Mesenchymal stem cell (in vitro differentiated cells and primary cell): ENCODE results near the gene IL12B.
"Not testable (repeated sequence)": the region's sequence is repeated elsewhere in the genome, so short reads cannot be mapped to it uniquely, and the experiment has no call there.

Source experiments
- DNase-seq: peaks from one replicate; pipeline ENCODE4 v3.0.0-alpha.2; 2013
- H2AFZ ChIP-seq: one replicate; pipeline ENCODE4 v1.6.1; 2013; ENCODE audit warnings: low read depth, mild to moderate bottlenecking, control low read depth, inconsistent platforms, low read length, moderate library complexity
- H2AK5ac ChIP-seq: 2 replicates; pipeline ENCODE4 v1.6.1; 2013; ENCODE audit warnings: low read length, moderate library complexity, mild to moderate bottlenecking, inconsistent platforms; ENCODE audit not compliant: severe bottlenecking
- H2BK120ac ChIP-seq: one replicate; pipeline ENCODE4 v1.6.1; 2013; ENCODE audit warnings: low read depth, mild to moderate bottlenecking, inconsistent platforms, low read length, moderate library complexity
- H2BK12ac ChIP-seq, 2 experiments: one replicate each; pipeline ENCODE4 v1.6.1; 2013; ENCODE audit warnings: inconsistent platforms in 2 of 2, low read length in 2 of 2, mild to moderate bottlenecking in 2 of 2, moderate library complexity in 2 of 2, control low read depth in 1 of 2
- H2BK15ac ChIP-seq: one replicate; pipeline ENCODE4 v1.6.1; 2013; ENCODE audit warnings: mild to moderate bottlenecking, low read depth, inconsistent platforms; ENCODE audit not compliant: poor library complexity, severe bottlenecking
- H2BK5ac ChIP-seq: 2 replicates; pipeline ENCODE4 v1.6.1; 2013; ENCODE audit warnings: low read depth, mild to moderate bottlenecking, low read length, control low read depth, inconsistent platforms; ENCODE audit not compliant: poor library complexity, severe bottlenecking
- H3K14ac ChIP-seq, 2 experiments: one replicate each; pipeline ENCODE4 v1.6.1; 2013; ENCODE audit warnings: inconsistent platforms in 2 of 2, low read length in 2 of 2, control low read depth in 1 of 2, mild to moderate bottlenecking in 1 of 2, moderate library complexity in 1 of 2
- H3K18ac ChIP-seq, 2 experiments: one replicate each; pipeline ENCODE4 v1.6.1; 2013; ENCODE audit warnings: inconsistent platforms in 2 of 2, low read length in 2 of 2, control low read depth in 1 of 2, low read depth in 1 of 2, mild to moderate bottlenecking in 1 of 2
- H3K23ac ChIP-seq, 2 experiments: one replicate each; pipeline ENCODE4 v1.6.1; 2013; ENCODE audit warnings: inconsistent platforms in 2 of 2, low read length in 2 of 2, mild to moderate bottlenecking in 2 of 2, moderate library complexity in 2 of 2, control low read depth in 1 of 2
- H3K27ac ChIP-seq: 2 replicates; pipeline ENCODE4 v1.5.1; 2013; ENCODE audit warnings: mild to moderate bottlenecking, moderate library complexity, low read length, control low read depth, inconsistent platforms; ENCODE audit not compliant: poor library complexity, severe bottlenecking
- H3K27me3 ChIP-seq, 2 experiments: 2 replicates each; pipeline versions ENCODE4 v1.6.1 to v1.7.0; 2013; ENCODE audit warnings: low read length in 2 of 2, mild to moderate bottlenecking in 2 of 2, moderate library complexity in 2 of 2, control low read depth in 1 of 2, inconsistent platforms in 1 of 2; ENCODE audit not compliant: control insufficient read depth in 1 of 2, insufficient read depth in 1 of 2
- H3K36me3 ChIP-seq, 2 experiments: 2 replicates each; pipeline versions ENCODE4 v1.6.1 to v1.7.0; 2013; ENCODE audit warnings: low read length in 2 of 2, control low read depth in 1 of 2, inconsistent platforms in 1 of 2, low read depth in 1 of 2, mild to moderate bottlenecking in 1 of 2; ENCODE audit not compliant: insufficient read depth in 2 of 2, control insufficient read depth in 1 of 2
- H3K4ac ChIP-seq, 2 experiments: one replicate each; pipeline ENCODE4 v1.6.1; 2013; ENCODE audit warnings: inconsistent platforms in 2 of 2, low read length in 2 of 2, mild to moderate bottlenecking in 2 of 2, moderate library complexity in 2 of 2, control low read depth in 1 of 2, low read depth in 1 of 2
- H3K4me1 ChIP-seq: 2 replicates; pipeline ENCODE4 v1.6.1; 2013; ENCODE audit warnings: low read depth, low read length, control low read depth; ENCODE audit not compliant: control insufficient read depth, insufficient read depth
- H3K4me2 ChIP-seq: 2 replicates; pipeline ENCODE4 v1.6.1; 2013; ENCODE audit warnings: low read length, mild to moderate bottlenecking, inconsistent platforms; ENCODE audit not compliant: poor library complexity, severe bottlenecking
- H3K4me3 ChIP-seq, 2 experiments: 2 replicates each; pipeline versions ENCODE4 v1.5.1 to v1.7.0; 2013; ENCODE audit warnings: low read length in 2 of 2, mild to moderate bottlenecking in 2 of 2, control low read depth in 1 of 2, low read depth in 1 of 2; ENCODE audit not compliant: insufficient read depth in 1 of 2
- H3K79me1 ChIP-seq: replicated peaks from 2 replicates; pipeline ENCODE4 v1.6.1; 2013; ENCODE audit warnings: mild to moderate bottlenecking, control low read depth, low read length, inconsistent platforms; ENCODE audit not compliant: poor library complexity, severe bottlenecking
- H3K9ac ChIP-seq: 2 replicates; pipeline ENCODE4 v1.7.0; 2013; ENCODE audit warnings: mild to moderate bottlenecking, low read length, moderate library complexity
- H3K9me3 ChIP-seq: 2 replicates; pipeline ENCODE4 v1.7.0; 2013; ENCODE audit warnings: mild to moderate bottlenecking, low read length; ENCODE audit not compliant: control insufficient read depth
- H4K8ac ChIP-seq: one replicate; pipeline ENCODE4 v1.6.1; 2013; ENCODE audit warnings: inconsistent platforms, mild to moderate bottlenecking, low read length, moderate library complexity
- H4K91ac ChIP-seq: one replicate; pipeline ENCODE4 v1.6.1; 2013; ENCODE audit warnings: mild to moderate bottlenecking, low read length, inconsistent platforms
- WGBS: methylation state at CpG from one replicate; pipeline ENCODE4 v1.1.7; 2013; ENCODE audit warnings: mixed read lengths; 5-methylcytosine and 5-hydroxymethylcytosine counted together

Gene IL12B

GRCh38 chr5:159297300-159297699 lies 33.0 kb downstream of the IL12B start:
- H3K27ac ChIP-seq, H3K14ac ChIP-seq, H3K18ac ChIP-seq, H2BK5ac ChIP-seq, H3K23ac ChIP-seq, H2AFZ ChIP-seq, H4K8ac ChIP-seq, H3K9ac ChIP-seq, H3K36me3 ChIP-seq, H3K4ac ChIP-seq, H3K4me1 ChIP-seq, H2AK5ac ChIP-seq, H4K91ac ChIP-seq, H3K4me2 ChIP-seq, H2BK15ac ChIP-seq, H3K27me3 ChIP-seq, DNase-seq, H2BK12ac ChIP-seq, H3K4me3 ChIP-seq, H3K79me1 ChIP-seq, H2BK120ac ChIP-seq: not testable (repeated sequence)
- peaks cover 11% of the 10 kb centered on the region for H3K9me3 ChIP-seq
- WGBS: 77% methylated on average over 1 of the region's 5 CpGs

- Histone ChIP-seq H3K18ac (no peak overlapping the region), H3K4me1 (no peaks in the 10 kb centered on the region), H3K4me2 (no peak overlapping the region), H2BK12ac (no peak overlapping the region), H3K4me3 (no peak overlapping the region), H3K27ac (no peak overlapping the region), H3K14ac (no peak overlapping the region), H4K8ac (no peak overlapping the region), H3K9ac (no peak overlapping the region), H2BK120ac (no peak overlapping the region), H3K27me3 (no peaks in the 10 kb centered on the region), H3K9me3 (peaks cover 2% of the 10 kb centered on the region), H2BK5ac (no peak overlapping the region), H3K4ac (no peak overlapping the region), H3K23ac (no peak overlapping the region), H3K36me3 (no peaks in the 10 kb centered on the region), H2AK5ac (no peak overlapping the region), H2AFZ (no peak overlapping the region), H4K91ac (no peak overlapping the region), H2BK15ac (no peak overlapping the region), H3K79me1 (no peaks in the 10 kb centered on the region)
- no peak for DNase-seq
- WGBS: 88% methylated on average over 5 of the region's 5 CpGs
Measured at GRCh38 chr5:159294921-159295320, 35.4 kb downstream of the IL12B start.

DNA sequence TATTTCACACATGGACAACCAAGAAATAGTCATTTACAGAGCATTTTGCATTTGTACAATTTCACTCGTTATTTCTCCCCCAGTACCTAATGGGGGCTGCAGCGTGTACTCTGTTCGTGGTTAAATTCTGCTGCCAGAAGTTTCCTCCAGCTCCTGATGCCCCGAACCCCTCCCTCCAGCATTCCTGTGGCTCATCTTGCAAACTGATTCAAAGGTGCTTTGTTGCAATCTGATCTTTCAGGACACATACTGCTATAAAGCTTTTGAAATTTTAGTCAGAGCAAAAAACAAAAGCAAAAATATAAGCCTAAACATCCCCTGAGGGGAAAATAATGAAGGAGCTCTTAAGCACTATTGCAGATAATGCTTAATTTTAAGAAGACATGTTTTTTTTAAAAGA lies 39.5 kb downstream of the IL12B start:
- Histone ChIP-seq H2BK12ac (no peak overlapping the region), H3K36me3 (peaks cover 0 to 3% of the 10 kb centered on the region in 2 experiments), H3K4ac (no peak overlapping the region), H3K27ac (no peak overlapping the region), H2BK120ac (no peak overlapping the region), H4K91ac (no peak overlapping the region), H3K9ac (no peak overlapping the region), H3K4me2 (no peak overlapping the region), H3K4me1 (no peaks in the 10 kb centered on the region), H3K23ac (no peak overlapping the region), H4K8ac (no peak overlapping the region), H2AK5ac (no peak overlapping the region), H2BK5ac (no peak overlapping the region), H2AFZ (no peak overlapping the region), H3K14ac (no peak overlapping the region), H3K18ac (no peak overlapping the region), H3K4me3 (no peak overlapping the region), H3K27me3 (no peaks in the 10 kb centered on the region), H2BK15ac (no peak overlapping the region), H3K79me1 (no peaks in the 10 kb centered on the region), H3K9me3 (no peaks in the 10 kb centered on the region)
- DNase-seq: no peak
- WGBS: 90% methylated on average over 4 of the region's 4 CpGs

GRCh38 chr5:159286420-159287035 lies 43.8 kb downstream of the IL12B start:
- Histone ChIP-seq H3K4ac (no peak overlapping the region), H3K4me1 (no peaks in the 10 kb centered on the region), H3K27me3 (no peaks in the 10 kb centered on the region), H3K4me2 (no peak overlapping the region), H3K4me3 (no peak overlapping the region), H2BK12ac (no peak overlapping the region), H3K23ac (no peak overlapping the region), H3K27ac (no peak overlapping the region), H3K9ac (no peak overlapping the region), H2BK5ac (no peak overlapping the region), H2AK5ac (no peak overlapping the region), H3K18ac (no peak overlapping the region), H2BK120ac (no peak overlapping the region), H2AFZ (no peak overlapping the region), H3K9me3 (no peaks in the 10 kb centered on the region), H4K8ac (no peak overlapping the region), H3K14ac (no peak overlapping the region), H4K91ac (no peak overlapping the region), H3K36me3 (peaks cover 0 to 30% of the 10 kb centered on the region in 2 experiments), H2BK15ac (no peak overlapping the region), H3K79me1 (no peaks in the 10 kb centered on the region)
- WGBS: 93% methylated on average over 6 of the region's 8 CpGs
- DNase-seq: peak; percentile 43
